Measurements from ENCODE around the gene MCOLN2.

DNA sequence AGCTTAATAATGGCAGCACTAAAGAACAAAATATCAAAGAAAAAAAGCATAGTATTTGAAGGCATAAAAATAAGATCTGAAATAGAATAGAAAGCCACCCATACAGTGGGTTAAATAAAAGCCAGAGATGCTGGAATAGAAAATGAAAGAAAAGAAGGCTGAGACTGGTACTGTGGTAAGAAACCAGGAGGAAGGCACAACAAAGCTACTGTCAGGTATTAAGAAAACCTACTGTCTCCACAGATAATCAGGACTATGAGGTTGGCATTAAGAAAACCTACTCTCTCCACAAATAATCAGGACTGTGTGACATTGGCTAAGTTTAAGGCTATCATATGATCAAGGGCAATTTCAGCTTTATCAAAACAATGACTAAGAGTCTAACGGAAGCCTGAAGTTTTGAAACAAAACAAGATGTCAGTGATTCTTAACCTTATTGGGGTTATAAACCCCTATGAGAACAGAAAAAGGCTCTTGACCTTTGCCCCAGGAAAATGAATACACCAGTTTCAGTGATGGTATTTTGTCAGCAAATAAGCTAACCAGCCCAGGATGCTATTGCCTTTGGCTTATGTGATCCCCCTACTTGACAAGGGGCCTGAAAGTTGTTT, 24.4 kb downstream of the MCOLN2 start:
- TF ChIP-seq, protein P1, sequence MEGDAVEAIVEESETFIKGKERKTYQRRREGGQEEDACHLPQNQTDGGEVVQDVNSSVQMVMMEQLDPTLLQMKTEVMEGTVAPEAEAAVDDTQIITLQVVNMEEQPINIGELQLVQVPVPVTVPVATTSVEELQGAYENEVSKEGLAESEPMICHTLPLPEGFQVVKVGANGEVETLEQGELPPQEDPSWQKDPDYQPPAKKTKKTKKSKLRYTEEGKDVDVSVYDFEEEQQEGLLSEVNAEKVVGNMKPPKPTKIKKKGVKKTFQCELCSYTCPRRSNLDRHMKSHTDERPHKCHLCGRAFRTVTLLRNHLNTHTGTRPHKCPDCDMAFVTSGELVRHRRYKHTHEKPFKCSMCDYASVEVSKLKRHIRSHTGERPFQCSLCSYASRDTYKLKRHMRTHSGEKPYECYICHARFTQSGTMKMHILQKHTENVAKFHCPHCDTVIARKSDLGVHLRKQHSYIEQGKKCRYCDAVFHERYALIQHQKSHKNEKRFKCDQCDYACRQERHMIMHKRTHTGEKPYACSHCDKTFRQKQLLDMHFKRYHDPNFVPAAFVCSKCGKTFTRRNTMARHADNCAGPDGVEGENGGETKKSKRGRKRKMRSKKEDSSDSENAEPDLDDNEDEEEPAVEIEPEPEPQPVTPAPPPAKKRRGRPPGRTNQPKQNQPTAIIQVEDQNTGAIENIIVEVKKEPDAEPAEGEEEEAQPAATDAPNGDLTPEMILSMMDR (IDR thresholded peaks at IDR 0.05; ENCODE audit: low read depth, low read length, poor library complexity, severe bottlenecking) = no peak
- no peak for TF ChIP-seq EZH2phosphoT487 (IDR thresholded peaks at IDR 0.05; ENCODE audit: borderline replicate concordance, low read length)
